ENCODE data around the gene FAM131B.
"Not testable (repeated sequence)": the region's sequence is repeated elsewhere in the genome, so short reads cannot be mapped to it uniquely, and the experiment has no call there.

FAM131B gene

GRCh38 chr7:143394777-143395176, 32.3 kb upstream of the FAM131B start:
- no peak for DNase-seq

- no peak for DNase-seq
These were observed 31.6 kb upstream of the FAM131B start for GRCh38 chr7:143394068-143394467.

- DNase-seq, result no peak
These were observed 30.9 kb upstream of the FAM131B start for GRCh38 chr7:143393267-143394041.

GRCh38 chr7:143392875-143393266, 30.4 kb upstream of the FAM131B start:
- no peak for DNase-seq

GRCh38 chr7:143392427-143392826, 29.9 kb upstream of the FAM131B start:
- not testable (repeated sequence) for DNase-seq

- DNase-seq, result no peak
These were observed 29.2 kb upstream of the FAM131B start for GRCh38 chr7:143391462-143392404.

- DNase-seq, result no peak
These were observed 28.3 kb upstream of the FAM131B start for GRCh38 chr7:143390773-143391317.

GRCh38 chr7:143390104-143390772, 27.7 kb upstream of the FAM131B start:
- no peak for DNase-seq

GRCh38 chr7:143389316-143390103, 27.0 kb upstream of the FAM131B start:
- no peak for DNase-seq

GRCh38 chr7:143388491-143389101, 26.1 kb upstream of the FAM131B start:
- DNase-seq, result no peak

GRCh38 chr7:143388051-143388450, 25.5 kb upstream of the FAM131B start:
- DNase-seq, result no peak

GRCh38 chr7:143387156-143387975, 24.9 kb upstream of the FAM131B start:
- no peak for DNase-seq

GRCh38 chr7:143385891-143386781, 23.6 kb upstream of the FAM131B start:
- no peak for DNase-seq

GRCh38 chr7:143384661-143385631, 22.4 kb upstream of the FAM131B start:
- DNase-seq, result no peak

- DNase-seq, result no peak
These were observed 21.6 kb upstream of the FAM131B start for GRCh38 chr7:143384148-143384547.

GRCh38 chr7:143383642-143383957, 21.1 kb upstream of the FAM131B start:
- DNase-seq, result no peak

GRCh38 chr7:143382791-143383641, 20.5 kb upstream of the FAM131B start:
- DNase-seq, result no peak

Measured in activated CD4-positive, alpha-beta T cell treated with anti-CD3 and anti-CD28 coated beads, Interleukin-2, amount 50 U/mL, for 4 hours (primary cell).